Adrenal gland (tissue), 12 donors: Measurements from ENCODE around the gene RCOR1. TPM values are rescaled to one million over a fixed set of nuclear protein-coding genes. Genes with fewer than 3 reads are reported as not detected.

Experiments
- DNase-seq, 7 donors: peaks; one replicate each; pipeline ENCODE4 v3.0.0-alpha.2; 2019 to 2020
- H3K27ac ChIP-seq, 5 donors: fragments of 200-600 bp; sonication (generic) in 4 of 5; 1 replicate in 3 of 5; 2 replicates in 2 of 5; pipeline versions ENCODE4 v1.5.1 to v1.8.0; 2016 to 2020; ENCODE audit warnings: mild to moderate bottlenecking in 1 of 5
- H3K27me3 ChIP-seq: fragments of 200-600 bp; 2 replicates; pipeline ENCODE4 v1.8.0; 2021
- H3K36me3 ChIP-seq, 2 donors: fragments of 200-600 bp; replicated peaks in 1 of 2; 1 replicate in 1 of 2; 2 replicates in 1 of 2; pipeline versions ENCODE4 v1.5.1 to v1.8.0; 2018 to 2022
- H3K4me1 ChIP-seq, 2 donors: fragments of 200-600 bp; replicated peaks in 1 of 2; 1 replicate in 1 of 2; 2 replicates in 1 of 2; pipeline versions ENCODE4 v1.5.1 to v1.8.0; 2018 to 2021
- H3K4me3 ChIP-seq, 4 donors: fragments of 200-600 bp; sonication (generic) in 3 of 4; one replicate each; pipeline ENCODE4 v1.5.1; 2016 to 2018
- H3K9me3 ChIP-seq, 3 donors: fragments of 200-600 bp; sonication (generic) in 1 of 3; replicated peaks in 1 of 3; 1 replicate in 2 of 3; 2 replicates in 1 of 3; pipeline versions ENCODE4 v1.5.1 to v1.8.0; 2016 to 2021
- CTCF ChIP-seq, 6 experiments: fragments of 450-650 bp in 4 of 6; fragments of 200-600 bp in 2 of 6; sonication (generic) in 1 of 6; IDR thresholded peaks; 1 replicate in 5 of 6; 2 replicates in 1 of 6; pipeline versions ENCODE4 v1.5.1 to v1.8.0; 2016 to 2021; ENCODE audit warnings: antibody characterized with exemption in 6 of 6, mild to moderate bottlenecking in 2 of 6, moderate library complexity in 1 of 6
- POLR2A ChIP-seq, 2 donors: fragments of 450-650 bp; IDR thresholded peaks; one replicate each; pipeline ENCODE4 v1.6.1; 2017; ENCODE audit warnings: antibody characterized with exemption in 2 of 2, mild to moderate bottlenecking in 2 of 2, moderate library complexity in 1 of 2
- WGBS, 4 donors: extraction: QIAGEN DNeasy Blood & Tissue Kit in 2 of 4; methylation state at CpG; one replicate each; pipeline versions ENCODE4 v1.1.5 to v1.1.7; 2013 to 2017; 5-methylcytosine and 5-hydroxymethylcytosine counted together
- intact Hi-C, 2 donors: fragments of 100-400 bp; cut with DNase I; formaldehyde crosslinking; loops; one replicate each; pipeline versions ENCODE4 v1.14.1 to v1.15.0; 2022 to 2023
- polyA plus RNA-seq, 3 donors: library from polyadenylated mRNA; stranded (reverse); fragments of 200-250 nt in 2 of 3; fragments of 350-450 nt in 1 of 3; fragmentation: Illumina TruSeq in 1 of 3; extraction: RNeasy Lipid Tissue Mini Kit (QIAGEN cat#74804) in 1 of 3; gene quantifications; one replicate each; pipeline ENCODE4 v1.2.3, GENCODE V29; 2013 to 2014
- total RNA-seq, 9 donors: library from RNA; depleted of rRNA in 4 of 9; stranded (reverse); fragments of >200 nt in 4 of 9; fragments of 120-200 nt in 1 of 9; fragmentation: NEBNext Ultra II Directional in 1 of 9; extraction: Animal tissue kit (Norgen Biotek cat#: 25700) in 1 of 9; gene quantifications; one replicate each; pipeline versions ENCODE4 v1.1.0 to v1.2.4, GENCODE V29; 2013 to 2023
- donor health status: healthy with polysubstance abuse.
- donor health status: Bipolar disorder and iron deficiency.
- donor health status: DM: yes; HTN: yes; CAD: no.
- donor health status: DM: no; HTN: no; CAD: no.
- donor health status: DM: no; HTN: no; CAD: no.
- donor health status: DM: yes; HTN: yes; CAD: no.

Gene RCOR1
- total and polyA plus RNA-seq, 12 donors: 3.8 to 17.7 (median 11.3) TPM

- no peaks in the 10 kb centered on the region for H3K36me3 ChIP-seq
- no peaks in the 10 kb centered on the region for H3K9me3 ChIP-seq
- H3K4me3 ChIP-seq: peak overlapping the region in 1 of 4 donors; percentile 32
- peaks cover 0 to 23% of the 10 kb centered on the region in 2 donors for H3K4me1 ChIP-seq
- intact Hi-C loops: loop anchor here in 1 of 2 donors (5.0 kb wide), 1 partner anchor 141 kb away; no protein-coding TSS in a partner anchor
- DNase-seq: peak; percentile 36 to 65 (median 47)
- WGBS, 4 donors: 78 to 91% (median 83%) methylated on average over 21 to 22 of the region's 22 CpGs
- peak overlapping the region in 4 of 5 donors; percentile 22 to 90 (median 64) for H3K27ac ChIP-seq
- H3K27me3 ChIP-seq: no peaks in the 10 kb centered on the region
- TF ChIP-seq POLR2A (IDR thresholded peaks at IDR 0.05): no peak
- TF ChIP-seq CTCF (IDR thresholded peaks at IDR 0.05): no peak
Observed at GRCh38 chr14:102775855-102776760, 183.7 kb downstream of the RCOR1 start.

- Histone ChIP-seq H3K27me3 (no peaks in the 10 kb centered on the region), H3K4me1 (peaks cover 0 to 23% of the 10 kb centered on the region in 2 donors), H3K36me3 (no peaks in the 10 kb centered on the region), H3K9me3 (no peaks in the 10 kb centered on the region), H3K4me3 (peak within 1 kb of the TSS in 3 of 4 donors; percentile 48 to 97 (median 65)), H3K27ac (peak within 1 kb of the TSS in 4 of 5 donors; percentile 48 to 90 (median 73))
- intact Hi-C loops: loop anchor here in 1 of 2 donors (5.0 kb wide), 1 partner anchor 140 kb away; no protein-coding TSS in a partner anchor
- WGBS, 4 donors: 12 to 80% (median 45%) methylated on average over 1 to 152 of the region's 163 CpGs
- peak in 1 of 6 experiments; percentile 4 for TF ChIP-seq CTCF (IDR thresholded peaks at IDR 0.05)
- TF ChIP-seq POLR2A (IDR thresholded peaks at IDR 0.05): peak in 1 of 2 donors; percentile 21
- peak; percentile 53 to 73 (median 63) for DNase-seq
Observed at GRCh38 chr14:102776761-102777710, 184.6 kb downstream of the RCOR1 start, which contains the start of gene TRAF3. Gene TRAF3, plus strand, starts transcription at chr14:102777449. Its CDS starts 92,753 bp downstream, at chr14:102870202.

- intact Hi-C loops: loop anchor here in 1 of 2 donors (5.0 kb wide), 1 partner anchor 139 kb away; no protein-coding TSS in a partner anchor
- H3K27ac ChIP-seq: peak overlapping the region in 4 of 5 donors; percentile 43 to 90 (median 73)
- H3K9me3 ChIP-seq: no peaks in the 10 kb centered on the region
- H3K27me3 ChIP-seq: no peaks in the 10 kb centered on the region
- WGBS, 4 donors: 0 to 1% (median 0%) methylated on average over 11 to 98 of the region's 98 CpGs; no CpG with 5 or more reads in 1 of the 4 donors
- H3K36me3 ChIP-seq: no peaks in the 10 kb centered on the region
- H3K4me3 ChIP-seq: peak overlapping the region in 3 of 4 donors; percentile 48 to 97 (median 65)
- peak in 2 of 7 donors; percentile 18 to 34 for DNase-seq
- TF ChIP-seq POLR2A (IDR thresholded peaks at IDR 0.05) (no peak), CTCF (IDR thresholded peaks at IDR 0.05) (no peak)
- peaks cover 0 to 23% of the 10 kb centered on the region in 2 donors for H3K4me1 ChIP-seq
Observed at GRCh38 chr14:102777711-102778337, 185.4 kb downstream of the RCOR1 start.
